Heart left ventricle (tissue), 16 donors: ENCODE results near the gene NABP2. TPM values are rescaled to one million over a fixed set of nuclear protein-coding genes. Genes with fewer than 3 reads are reported as not detected.

Experiments
- ATAC-seq, 4 donors: fragments of 200-7000 bp; cut with Tn5 transposase; one replicate each; pipeline ENCODE4 v1.9.1; 2020 to 2022; ENCODE audit warnings: moderate library complexity in 4 of 4, mild to moderate bottlenecking in 3 of 4, moderate number of reproducible peaks in 1 of 4
- DNase-seq, 5 donors: peaks; one replicate each; pipeline ENCODE4 v3.0.0-alpha.2; 2020
- H3K27ac ChIP-seq, 12 donors: fragments of 200-600 bp; sonication (generic) in 4 of 12; one replicate each; pipeline versions ENCODE4 v1.5.0 to v1.8.0; 2016 to 2022; ENCODE audit warnings: mild to moderate bottlenecking in 2 of 12
- H3K27me3 ChIP-seq, 9 donors: fragments of 200-600 bp; sonication (generic) in 2 of 9; one replicate each; pipeline versions ENCODE4 v1.5.1 to v1.8.0; 2016 to 2022; ENCODE audit warnings: mild to moderate bottlenecking in 3 of 9
- H3K36me3 ChIP-seq, 9 donors: fragments of 200-600 bp; sonication (generic) in 2 of 9; one replicate each; pipeline versions ENCODE4 v1.5.0 to v1.8.0; 2018 to 2022; ENCODE audit warnings: mild to moderate bottlenecking in 2 of 9
- H3K4me1 ChIP-seq, 12 donors: fragments of 200-600 bp; sonication (generic) in 4 of 12; one replicate each; pipeline versions ENCODE4 v1.5.0 to v1.8.0; 2016 to 2022; ENCODE audit warnings: mild to moderate bottlenecking in 3 of 12
- H3K4me3 ChIP-seq, 12 donors: fragments of 200-600 bp; sonication (generic) in 4 of 12; one replicate each; pipeline versions ENCODE4 v1.5.0 to v1.8.0; 2017 to 2022; ENCODE audit warnings: mild to moderate bottlenecking in 9 of 12, moderate library complexity in 4 of 12
- H3K9me3 ChIP-seq, 12 donors: fragments of 200-600 bp; sonication (generic) in 4 of 12; one replicate each; pipeline versions ENCODE4 v1.5.0 to v1.8.0; 2016 to 2022; ENCODE audit warnings: mild to moderate bottlenecking in 1 of 12
- POLR2A ChIP-seq, 2 donors: fragments of 450-650 bp; IDR thresholded peaks; one replicate each; pipeline ENCODE4 v1.6.1; 2017; ENCODE audit warnings: antibody characterized with exemption in 2 of 2, mild to moderate bottlenecking in 2 of 2, moderate library complexity in 2 of 2
- WGBS, 4 donors: extraction: QIAGEN DNeasy Blood & Tissue Kit in 2 of 4; methylation state at CpG; one replicate each; pipeline versions ENCODE4 v1.1.5 to v1.1.7; 2013 to 2018; 5-methylcytosine and 5-hydroxymethylcytosine counted together
- intact Hi-C, 10 donors: fragments of 100-400 bp; cut with DNase I; formaldehyde crosslinking; loops; one replicate each; pipeline versions ENCODE4 v1.11.1 to v1.14.2; 2022
- polyA plus RNA-seq, 2 donors: library from polyadenylated mRNA; stranded (reverse); fragments of 200-250 nt; gene quantifications; one replicate each; pipeline ENCODE4 v1.2.3, GENCODE V29; 2013
- total RNA-seq, 9 donors: library from RNA; depleted of rRNA in 2 of 9; stranded (reverse); fragments of >200 nt in 2 of 9; fragmentation: NEBNext Ultra II Directional in 3 of 9; extraction: Animal tissue kit (Norgen Biotek cat#: 25700) in 3 of 9; gene quantifications; one replicate each; pipeline versions ENCODE4 v1.1.0 to v1.2.4, GENCODE V29; 2016 to 2023
- donor health status: ischemic (EF 13 %, LVEDD 7.1; RV severe dilation, severe dysfunction).
- donor health status: healthy with polysubstance abuse.
- donor health status: DM: no; HTN: yes; CAD: no.
- donor health status: DM: no; HTN: no; CAD: no.
- donor health status: ischemic (EF 25% LVEDD 6.9; RV normal size, moderate dysfunction).
- donor health status: ischemic (EF 25% LVEDD 5.7; RV mildly dilated, moderate dysfunction).
- donor health status: healthy.
- donor health status: DM: yes; HTN: yes; CAD: no.
- donor health status: ischemic (EF 35%, LVEDD 5.7; RV mildly dilated, moderate dysfunction).
- donor health status: nonischemic (EF 11% LVEDD 7.7; RV severe dilation, severe dysfunction).
- donor health status: DM: yes; HTN: yes; CAD: no.
- donor health status: PGD.
- donor health status: ischemic (EF 29% LVEDD 5.4; RV normal size, mild dysfunction).
- donor health status: nonischemic (EF 23%, LVEDD 6.1; RV moderate dilation, normal function).

NABP2 gene
- total and polyA plus RNA-seq, 11 donors = 14.8 to 30.1 (median 20.7) TPM

DNA sequence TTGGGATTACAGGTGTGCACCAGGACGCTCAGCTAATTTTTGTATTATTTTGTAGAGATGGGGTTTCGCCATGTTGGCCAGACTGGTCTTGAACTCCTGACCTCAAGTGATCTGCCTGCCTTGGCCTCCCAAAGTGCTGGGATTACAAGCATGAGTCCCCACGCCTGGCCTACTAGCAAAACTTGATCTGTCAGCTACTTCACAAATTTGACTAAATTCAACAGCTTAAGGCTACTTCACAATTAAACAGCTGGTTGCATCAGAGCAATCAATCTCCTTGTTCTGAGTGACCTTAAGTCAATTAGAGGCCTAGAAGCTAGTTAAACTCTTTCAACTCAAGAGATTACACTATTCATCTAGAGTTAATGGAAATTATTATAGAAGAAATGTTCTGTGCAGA, 54.8 kb downstream of the NABP2 start:
- Histone ChIP-seq H3K4me1 (no peaks in the 10 kb centered on the region), H3K4me3 (no peak overlapping the region), H3K27ac (no peak overlapping the region), H3K36me3 (peaks cover 7 to 100% (median 99%) of the 10 kb centered on the region in 9 donors), H3K9me3 (no peaks in the 10 kb centered on the region), H3K27me3 (no peaks in the 10 kb centered on the region)
- intact Hi-C loops = no loop called here
- no peak for ATAC-seq
- no peak for TF ChIP-seq POLR2A (IDR thresholded peaks at IDR 0.05)
- WGBS, 4 donors = 97 to 100% (median 97%) methylated on average over 3 of the region's 3 CpGs
- no peak for DNase-seq

Other genes starting within 250 kb of the NABP2 start
- 10 to 100 TPM; 25.0 to 59.5 (median 32.0) TPM for gene SUOX, start 227.1 kb upstream of the NABP2 start, total RNA-seq
- 10 to 100 TPM; 26.2 to 28.6 TPM for gene SUOX, start 227.1 kb upstream of the NABP2 start, polyA plus RNA-seq
- 10 to 100 TPM in 1 of 9 donors, 1 to 10 TPM in 8; 4.3 to 10.3 (median 6.9) TPM for gene IKZF4, start 203.3 kb upstream of the NABP2 start, total RNA-seq
- gene IKZF4, start 203.3 kb upstream of the NABP2 start, polyA plus RNA-seq = 1 to 10 TPM; 2.6 to 3.2 TPM
- gene RPS26, start 182.4 kb upstream of the NABP2 start, total RNA-seq = 100 to 1,000 TPM in 2 of 9 donors, 10 to 100 TPM in 7; 11.7 to 616 (median 23.2) TPM
- gene RPS26, start 182.4 kb upstream of the NABP2 start, polyA plus RNA-seq = 1,000 to 10,000 TPM in 1 of 2 donors, 100 to 1,000 TPM in 1; 933 to 1,433 TPM
- gene ERBB3, start 144.2 kb upstream of the NABP2 start, total RNA-seq = 1 to 10 TPM in 8 of 9 donors, under 1 TPM in 1; 0.90 to 4.5 (median 1.8) TPM
- 1 to 10 TPM; 2.7 to 3.4 TPM for gene ERBB3, start 144.2 kb upstream of the NABP2 start, polyA plus RNA-seq
- gene PA2G4, start 119.8 kb upstream of the NABP2 start, total RNA-seq = 100 to 1,000 TPM in 1 of 9 donors, 10 to 100 TPM in 8; 66.0 to 105 (median 72.4) TPM
- gene PA2G4, start 119.8 kb upstream of the NABP2 start, polyA plus RNA-seq = 100 to 1,000 TPM in 1 of 2 donors, 10 to 100 TPM in 1; 62.4 to 187 TPM
- gene RPL41, start 107.7 kb upstream of the NABP2 start, total RNA-seq = 1,000 to 10,000 TPM in 8 of 9 donors, 100 to 1,000 TPM in 1; 533 to 2,381 (median 1,999) TPM
- 1,000 to 10,000 TPM in 1 of 2 donors, 100 to 1,000 TPM in 1; 752 to 4,466 TPM for gene RPL41, start 107.7 kb upstream of the NABP2 start, polyA plus RNA-seq
- 1 to 10 TPM; 2.7 to 6.4 (median 4.9) TPM for gene ZC3H10, start 106.1 kb upstream of the NABP2 start, total RNA-seq
- gene ZC3H10, start 106.1 kb upstream of the NABP2 start, polyA plus RNA-seq = 1 to 10 TPM; 3.5 to 3.9 TPM
- 10 to 100 TPM; 26.8 to 81.1 (median 43.4) TPM for gene ESYT1, start 96.1 kb upstream of the NABP2 start, total RNA-seq
- 10 to 100 TPM; 17.0 to 67.3 TPM for gene ESYT1, start 96.1 kb upstream of the NABP2 start, polyA plus RNA-seq
- 10 to 100 TPM; 30.1 to 55.2 (median 41.1) TPM for gene MYL6B, start 71.8 kb upstream of the NABP2 start, total RNA-seq
- 10 to 100 TPM; 27.5 to 65.9 TPM for gene MYL6B, start 71.8 kb upstream of the NABP2 start, polyA plus RNA-seq
- gene MYL6, start 66.0 kb upstream of the NABP2 start, total RNA-seq = 100 to 1,000 TPM; 355 to 949 (median 613) TPM
- gene MYL6, start 66.0 kb upstream of the NABP2 start, polyA plus RNA-seq = 1,000 to 10,000 TPM in 1 of 2 donors, 100 to 1,000 TPM in 1; 745 to 1,383 TPM
- 10 to 100 TPM; 48.6 to 83.5 (median 66.2) TPM for gene SMARCC2, start 34.9 kb upstream of the NABP2 start, total RNA-seq
- gene SMARCC2, start 34.9 kb upstream of the NABP2 start, polyA plus RNA-seq = 10 to 100 TPM; 21.4 to 27.6 TPM
- 10 to 100 TPM; 41.7 to 84.0 (median 53.3) TPM for gene RNF41, start 2.4 kb upstream of the NABP2 start, total RNA-seq
- 10 to 100 TPM; 10.6 to 62.4 TPM for gene RNF41, start 2.4 kb upstream of the NABP2 start, polyA plus RNA-seq
- gene SLC39A5, start 5.7 kb downstream of the NABP2 start, total RNA-seq = not detected
- under 1 TPM in 1 of 2 donors, not detected in 1; 0.12 TPM for gene SLC39A5, start 5.7 kb downstream of the NABP2 start, polyA plus RNA-seq
- gene ANKRD52, start 34.0 kb downstream of the NABP2 start, total RNA-seq = 10 to 100 TPM; 19.3 to 40.6 (median 28.0) TPM
- 10 to 100 TPM; 12.2 to 36.7 TPM for gene ANKRD52, start 34.0 kb downstream of the NABP2 start, polyA plus RNA-seq
- gene COQ10A, start 42.6 kb downstream of the NABP2 start, total RNA-seq = 100 to 1,000 TPM in 7 of 9 donors, 10 to 100 TPM in 2; 45.7 to 250 (median 129) TPM
- 100 to 1,000 TPM in 1 of 2 donors, 10 to 100 TPM in 1; 89.2 to 249 TPM for gene COQ10A, start 42.6 kb downstream of the NABP2 start, polyA plus RNA-seq
- gene CS, start 76.0 kb downstream of the NABP2 start, total RNA-seq = 100 to 1,000 TPM; 489 to 866 (median 662) TPM
- gene CS, start 76.0 kb downstream of the NABP2 start, polyA plus RNA-seq = 100 to 1,000 TPM; 165 to 291 TPM
- gene CNPY2, start 91.6 kb downstream of the NABP2 start, total RNA-seq = 10 to 100 TPM; 26.8 to 61.0 (median 35.6) TPM
- 10 to 100 TPM; 64.2 to 67.3 TPM for gene CNPY2, start 91.6 kb downstream of the NABP2 start, polyA plus RNA-seq
- gene PAN2, start 109.7 kb downstream of the NABP2 start, total RNA-seq = 10 to 100 TPM; 12.3 to 43.8 (median 38.2) TPM
- 10 to 100 TPM; 15.1 to 44.7 TPM for gene PAN2, start 109.7 kb downstream of the NABP2 start, polyA plus RNA-seq
- under 1 TPM in 1 of 9 donors, not detected in 8; 0.69 TPM for gene IL23A, start 114.5 kb downstream of the NABP2 start, total RNA-seq
- gene IL23A, start 114.5 kb downstream of the NABP2 start, polyA plus RNA-seq = under 1 TPM in 1 of 2 donors, not detected in 1; 0.29 TPM
- gene STAT2, start 135.8 kb downstream of the NABP2 start, total RNA-seq = 100 to 1,000 TPM in 1 of 9 donors, 10 to 100 TPM in 8; 31.4 to 150 (median 37.1) TPM
- 10 to 100 TPM; 23.1 to 26.2 TPM for gene STAT2, start 135.8 kb downstream of the NABP2 start, polyA plus RNA-seq
- not detected for gene APOF, start 138.5 kb downstream of the NABP2 start, total RNA-seq
- not detected for gene APOF, start 138.5 kb downstream of the NABP2 start, polyA plus RNA-seq
- 1 to 10 TPM; 1.1 to 7.3 (median 2.4) TPM for gene TIMELESS, start 225.1 kb downstream of the NABP2 start, total RNA-seq
- 1 to 10 TPM; 1.5 to 4.1 TPM for gene TIMELESS, start 225.1 kb downstream of the NABP2 start, polyA plus RNA-seq
- gene MIP, start 230.3 kb downstream of the NABP2 start, total RNA-seq = under 1 TPM in 2 of 9 donors, not detected in 7; 0.28 to 0.32 TPM
- not detected for gene MIP, start 230.3 kb downstream of the NABP2 start, polyA plus RNA-seq
- 1 to 10 TPM; 2.2 to 4.7 (median 3.0) TPM for gene SPRYD4, start 244.2 kb downstream of the NABP2 start, total RNA-seq
- 1 to 10 TPM; 2.1 to 2.9 TPM for gene SPRYD4, start 244.2 kb downstream of the NABP2 start, polyA plus RNA-seq